HG02763 (cell line): Measurements from ENCODE around the gene GSG1L.
"Not testable (repeated sequence)": the region's sequence is repeated elsewhere in the genome, so short reads cannot be mapped to it uniquely, and the experiment has no call there.

Experiments used
- ATAC-seq: cut with Tn5 transposase; IDR thresholded peaks from one replicate; pipeline ENCODE4 v1.9.1; 2021; ENCODE audit warnings: mild to moderate bottlenecking, moderate library complexity; ENCODE audit not compliant: unreplicated experiment

Gene GSG1L

DNA sequence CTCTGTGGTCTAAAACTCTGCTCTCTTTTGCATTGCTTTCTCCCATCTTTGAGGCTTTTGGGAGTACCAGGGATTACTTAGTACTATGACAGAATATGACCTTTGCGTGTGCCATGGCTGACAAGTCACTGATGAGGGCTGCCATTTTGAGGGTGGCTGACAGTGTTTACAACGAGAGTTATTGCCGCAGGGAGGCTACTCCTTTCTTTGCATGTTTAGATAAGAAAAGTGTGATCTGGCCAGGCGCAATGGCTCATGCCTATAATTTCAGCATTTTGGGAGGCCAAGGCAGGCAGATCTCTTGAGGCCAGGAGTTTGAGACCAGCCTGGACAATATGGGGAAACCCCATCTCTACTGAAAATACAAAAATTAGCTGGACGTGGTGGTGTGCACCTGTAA, 77.5 kb downstream of the GSG1L start:
- no peak for ATAC-seq

DNA sequence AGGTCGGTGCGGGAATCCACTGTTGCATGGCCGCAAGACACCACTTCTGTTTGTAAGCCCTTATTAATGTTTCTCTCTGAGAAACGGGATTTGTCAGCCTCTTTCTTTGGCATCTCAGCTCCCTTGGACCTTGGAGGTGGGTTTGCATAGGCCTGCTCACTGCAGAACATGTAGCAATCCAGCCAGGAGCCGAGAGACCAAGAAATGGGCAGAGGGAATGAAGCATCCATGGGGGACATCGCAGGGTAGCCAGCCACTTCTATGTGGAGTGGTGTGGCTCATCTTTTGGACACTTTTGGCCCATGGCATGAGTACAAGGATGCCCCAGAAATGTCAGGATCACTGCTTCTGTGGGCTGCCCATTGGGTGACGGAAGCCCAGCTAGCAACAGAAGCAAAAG, 79.4 kb downstream of the GSG1L start:
- no peak for ATAC-seq

DNA sequence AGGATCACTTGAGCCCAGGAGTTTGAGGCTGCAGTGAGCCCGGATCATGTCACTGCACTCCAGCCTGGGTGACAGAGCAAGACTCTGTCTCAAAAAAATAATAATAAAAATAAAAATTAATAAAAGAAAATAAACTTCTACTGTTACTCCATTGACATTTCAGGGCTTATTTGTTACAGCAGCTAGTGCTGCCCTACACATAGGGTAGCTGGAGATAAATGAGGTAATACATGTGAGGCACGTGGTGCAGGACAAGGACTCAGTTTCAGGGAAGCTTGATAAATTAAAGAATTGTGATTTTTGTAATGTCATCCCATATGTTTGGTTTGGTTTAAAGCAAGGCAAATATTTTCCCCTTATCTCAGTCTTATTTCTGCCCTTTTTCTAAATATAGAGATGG, 80.3 kb downstream of the GSG1L start:
- ATAC-seq: no peak

DNA sequence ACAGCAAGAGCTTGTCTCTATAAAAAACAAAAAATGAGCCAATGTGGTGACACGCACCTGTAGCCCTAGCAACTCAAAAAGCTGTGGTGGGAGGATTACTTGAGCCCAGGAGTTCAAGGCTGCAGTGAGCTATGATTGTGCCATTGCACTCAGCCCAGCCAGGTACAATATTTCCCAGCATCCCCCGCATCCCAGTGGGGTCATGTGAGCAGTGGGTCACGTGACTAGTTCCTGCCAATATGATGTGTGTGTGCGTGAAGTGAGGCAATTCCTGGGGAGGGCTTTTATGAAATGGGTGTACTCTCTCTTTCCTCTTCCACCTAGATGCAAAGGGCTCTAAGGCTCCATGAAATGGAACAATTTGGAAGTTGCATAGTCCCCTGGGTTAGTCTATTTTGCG, 81.3 kb downstream of the GSG1L start:
- no peak for ATAC-seq

DNA sequence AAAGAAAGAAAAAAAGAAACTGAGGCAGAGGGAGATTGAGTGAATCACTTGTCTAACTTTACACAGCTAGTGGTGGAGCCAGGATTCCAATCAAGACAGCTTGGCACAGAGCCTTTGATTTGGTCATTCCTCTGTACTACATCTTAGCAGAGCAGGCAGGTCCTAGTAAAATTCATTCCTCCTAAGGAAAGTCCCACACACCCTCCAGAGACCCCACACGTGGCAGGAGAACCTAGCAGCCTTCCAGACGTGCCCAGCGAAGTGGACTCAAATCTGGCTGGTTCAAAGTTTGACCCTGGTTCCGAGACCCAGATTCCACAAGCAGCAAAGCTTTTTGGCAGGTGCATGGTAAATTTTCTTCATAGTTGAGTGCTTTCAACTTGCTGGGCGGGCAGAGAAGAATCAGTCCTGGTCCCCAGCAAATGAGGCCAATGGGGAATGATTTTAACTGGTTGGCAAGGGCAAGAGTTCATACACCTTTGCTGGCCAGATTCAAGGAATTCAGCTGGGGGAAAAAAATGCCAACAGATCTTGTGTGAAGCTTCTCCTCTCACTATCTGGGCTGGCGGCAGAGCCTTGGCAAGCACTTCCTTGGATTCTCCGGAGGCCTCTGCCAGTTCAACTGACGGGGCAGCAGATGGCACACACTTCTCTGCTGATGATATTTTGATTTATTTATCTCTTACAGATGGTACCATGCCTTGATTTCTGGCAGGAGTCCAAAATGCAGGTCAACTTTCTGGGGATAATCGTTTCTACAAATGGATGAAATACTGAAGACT, 82.4 kb downstream of the GSG1L start:
- ATAC-seq: no peak

DNA sequence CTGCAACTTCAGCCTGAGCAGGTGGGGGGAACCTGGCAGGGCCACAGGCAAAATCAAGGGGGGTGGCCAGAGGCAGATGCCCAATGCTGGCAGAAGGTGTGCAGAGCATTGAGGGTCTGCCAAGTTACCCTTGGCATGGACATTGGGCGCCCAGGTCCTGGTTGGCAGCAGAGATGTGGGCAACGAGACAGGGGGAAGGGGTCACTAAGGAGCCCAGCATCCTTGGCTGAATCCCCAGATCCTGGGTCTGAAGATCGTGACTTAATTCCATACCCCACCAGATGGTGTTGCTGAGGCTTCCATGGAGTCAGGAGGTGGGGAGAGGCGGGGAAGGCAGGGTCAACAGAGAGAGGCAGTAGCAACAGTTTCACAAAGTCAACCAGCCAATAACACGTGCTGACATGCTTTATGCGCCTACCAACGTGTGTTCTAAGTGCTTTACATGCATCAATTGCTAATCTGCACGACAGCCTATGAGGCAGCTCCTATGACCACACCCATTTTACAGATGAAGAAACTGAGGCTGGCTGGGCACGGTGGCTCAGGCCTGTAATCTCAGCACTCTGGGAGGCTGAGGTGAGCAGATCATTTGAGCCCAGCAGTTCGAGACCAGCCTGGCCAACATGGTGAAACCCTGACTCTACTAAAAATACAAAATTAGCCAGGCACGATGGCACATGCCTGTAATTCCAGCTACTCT, 83.3 kb downstream of the GSG1L start:
- no peak for ATAC-seq

DNA sequence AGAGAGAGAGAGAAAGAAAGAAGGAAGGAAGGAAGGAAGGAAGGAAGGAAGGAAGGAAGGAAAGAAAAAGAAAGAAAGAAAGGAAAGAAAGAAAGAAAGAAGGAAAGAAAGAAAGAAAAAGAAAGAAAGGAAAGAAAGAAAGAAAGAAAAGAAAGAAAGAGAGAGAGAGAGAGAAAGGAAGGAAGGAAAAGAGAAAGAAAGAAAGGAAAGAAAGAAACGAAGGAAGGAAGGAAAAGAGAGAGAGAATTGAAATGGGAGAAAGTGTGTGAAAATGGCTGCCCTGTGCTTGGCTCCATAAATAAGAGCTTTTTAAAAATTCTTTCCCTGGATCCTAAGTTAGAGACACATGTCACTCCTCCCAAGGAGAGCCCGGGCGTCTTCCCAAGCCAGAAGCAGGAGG, 83.8 kb downstream of the GSG1L start:
- ATAC-seq: not testable (repeated sequence)

DNA sequence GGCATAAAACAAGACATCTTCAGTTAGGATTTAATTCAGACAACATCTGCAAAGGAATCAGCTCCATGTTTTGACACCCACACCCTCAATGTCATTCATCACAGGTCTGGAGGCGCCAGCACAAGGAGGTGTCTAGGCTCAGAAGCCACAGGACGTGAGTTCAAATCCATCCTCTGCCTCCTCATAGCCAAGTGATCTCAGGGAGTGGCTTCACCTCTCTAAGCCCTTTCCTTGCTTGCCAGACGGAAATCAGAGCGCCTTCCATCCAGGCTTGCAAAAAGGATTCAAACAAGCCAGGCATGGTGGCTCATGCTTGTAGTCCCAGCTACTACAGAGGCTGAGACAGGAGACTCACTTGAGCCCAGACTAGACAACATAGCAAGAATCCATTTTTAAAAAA, 84.6 kb downstream of the GSG1L start:
- ATAC-seq: no peak

DNA sequence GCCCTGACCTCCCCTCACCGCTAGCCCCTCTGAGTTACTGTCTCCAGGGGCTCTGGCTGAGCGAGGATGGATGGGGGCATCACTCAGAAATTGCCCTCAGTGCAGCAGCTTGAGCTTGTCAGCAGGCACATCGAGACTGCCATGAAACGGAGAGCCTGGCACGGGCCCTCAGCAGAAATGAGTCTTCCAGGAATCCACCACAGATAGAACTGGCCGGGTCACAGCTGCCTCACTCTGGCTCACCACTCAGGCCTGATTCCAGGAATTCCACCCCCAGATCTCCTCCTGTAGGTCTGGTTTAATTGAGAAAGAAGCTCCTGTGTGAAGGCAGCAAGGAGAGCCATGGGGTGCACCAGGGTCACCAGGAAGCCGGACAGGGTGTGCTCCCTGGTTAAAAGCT, 85.5 kb downstream of the GSG1L start:
- ATAC-seq: no peak

DNA sequence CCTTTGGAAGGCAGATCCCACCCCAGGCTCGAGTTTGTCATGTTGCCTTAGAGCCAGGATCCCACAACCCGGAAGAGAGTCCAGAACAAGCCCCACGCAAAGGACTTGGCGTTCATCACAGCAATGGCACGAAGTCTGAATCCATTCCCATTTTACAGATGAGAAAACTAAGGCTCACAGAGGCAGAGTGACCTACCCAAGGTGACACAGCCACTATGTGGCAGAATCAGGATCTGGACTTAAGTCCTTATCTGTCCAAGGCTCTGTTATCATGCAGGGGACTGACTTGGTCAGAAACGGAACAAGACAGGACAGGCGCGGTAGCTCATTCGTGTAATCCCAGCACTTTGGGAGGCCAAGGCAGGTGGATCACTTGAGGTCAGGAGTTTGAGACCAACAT, 86.5 kb downstream of the GSG1L start:
- no peak for ATAC-seq

DNA sequence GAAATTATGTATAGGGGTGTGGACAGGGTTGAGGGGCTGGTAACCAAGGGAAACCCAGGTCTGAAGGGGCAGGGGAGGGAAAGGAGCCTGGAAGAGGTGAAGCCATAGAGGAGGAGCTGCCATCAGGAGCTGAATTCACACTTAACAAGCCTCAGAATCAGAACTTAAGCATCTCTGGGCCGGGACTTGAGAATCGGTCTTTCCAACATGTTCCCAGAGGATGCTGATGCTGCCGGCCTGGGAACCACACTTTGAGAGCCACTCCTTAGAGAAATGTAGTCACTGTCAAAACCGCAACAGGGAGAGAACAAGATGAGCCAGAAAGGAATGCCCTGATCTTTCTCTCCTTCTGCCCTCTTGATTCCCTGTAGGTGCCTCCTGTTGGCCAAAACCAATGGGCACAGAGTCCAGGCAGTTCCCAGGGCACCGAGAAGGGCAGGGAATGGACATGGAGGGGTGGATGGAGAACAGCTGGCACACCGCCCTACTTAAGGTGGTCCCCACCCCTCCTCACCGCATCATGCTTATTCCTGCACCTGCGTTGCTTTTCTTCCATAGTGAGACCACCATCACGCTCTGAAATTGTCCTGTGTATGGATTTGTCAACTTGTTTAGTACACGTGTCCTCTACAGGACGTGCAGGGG, 88.5 kb downstream of the GSG1L start:
- no peak for ATAC-seq

DNA sequence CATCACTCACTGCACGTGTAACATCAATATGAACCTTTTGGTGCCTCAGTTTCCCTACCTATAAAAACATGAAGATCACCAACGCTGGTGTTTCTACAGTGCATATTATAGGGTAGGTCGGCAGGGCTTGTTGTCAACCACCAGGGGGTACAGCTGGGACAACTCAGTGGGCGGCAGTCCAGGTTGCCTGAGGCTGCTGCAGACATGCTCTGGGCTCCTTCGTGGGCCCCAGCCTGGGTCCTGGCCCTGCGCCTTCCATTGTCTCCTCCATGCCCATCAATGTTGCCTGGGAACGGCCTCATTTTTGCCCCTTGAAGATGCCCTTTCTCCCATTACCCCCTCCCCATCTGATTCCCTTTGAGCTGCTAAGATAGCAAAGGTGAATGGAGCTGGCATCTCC, 89.8 kb downstream of the GSG1L start:
- no peak for ATAC-seq

DNA sequence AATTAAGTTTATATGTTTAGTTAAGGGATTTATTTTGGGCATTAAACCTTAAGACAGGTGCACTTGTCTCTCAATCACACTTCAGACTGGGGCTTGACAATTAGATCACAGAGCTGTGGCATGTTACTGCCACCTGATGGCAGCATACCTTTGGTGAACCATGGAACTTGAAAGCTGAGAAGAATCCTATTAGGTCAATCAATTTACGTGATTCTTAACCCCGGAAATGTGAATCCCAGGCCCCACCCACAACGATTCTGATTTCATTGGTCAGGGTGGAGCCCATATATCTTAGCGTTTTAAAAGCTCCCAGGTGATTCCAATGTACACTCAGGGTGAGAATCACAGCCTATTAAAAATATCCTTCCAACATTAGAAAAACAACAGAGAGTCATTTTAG, 91.0 kb downstream of the GSG1L start:
- no peak for ATAC-seq

DNA sequence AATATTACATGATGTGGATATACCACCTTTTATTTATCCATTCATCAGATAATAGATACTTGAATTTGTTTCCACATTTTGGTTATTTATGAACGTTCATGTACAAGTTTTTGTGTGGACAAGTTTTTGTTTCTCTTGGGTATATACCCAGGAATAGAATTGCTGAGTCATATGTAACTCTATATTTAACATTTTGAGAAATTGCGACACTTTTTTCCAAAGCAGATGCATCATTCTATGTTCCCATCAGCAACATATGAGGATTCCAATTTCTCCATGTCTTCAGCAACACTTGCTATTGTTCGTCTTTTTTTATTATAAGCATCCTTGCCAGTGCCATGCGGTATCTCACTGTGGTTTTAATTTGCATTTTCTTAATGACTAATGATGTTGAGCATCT, 93.9 kb downstream of the GSG1L start:
- no peak for ATAC-seq

DNA sequence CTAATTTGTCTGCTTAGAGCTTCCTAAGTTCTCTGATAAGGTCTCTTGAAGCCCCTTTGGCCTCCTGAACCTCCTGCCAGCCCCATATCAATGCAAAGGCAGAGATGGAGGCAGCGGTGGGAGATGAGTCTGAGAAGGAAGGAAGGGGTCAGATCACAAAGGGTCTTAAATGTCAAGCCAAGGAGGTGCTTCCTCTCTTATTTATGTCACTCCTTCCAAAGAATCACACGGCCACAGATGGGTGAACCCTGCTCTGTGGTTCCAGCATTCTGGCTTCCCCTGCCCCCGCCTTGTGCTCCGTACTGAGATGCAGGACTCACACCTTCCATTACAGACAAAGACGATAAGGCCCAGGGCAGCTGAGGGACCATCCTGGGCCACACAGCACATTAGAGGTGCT, 96.3 kb downstream of the GSG1L start:
- no peak for ATAC-seq

DNA sequence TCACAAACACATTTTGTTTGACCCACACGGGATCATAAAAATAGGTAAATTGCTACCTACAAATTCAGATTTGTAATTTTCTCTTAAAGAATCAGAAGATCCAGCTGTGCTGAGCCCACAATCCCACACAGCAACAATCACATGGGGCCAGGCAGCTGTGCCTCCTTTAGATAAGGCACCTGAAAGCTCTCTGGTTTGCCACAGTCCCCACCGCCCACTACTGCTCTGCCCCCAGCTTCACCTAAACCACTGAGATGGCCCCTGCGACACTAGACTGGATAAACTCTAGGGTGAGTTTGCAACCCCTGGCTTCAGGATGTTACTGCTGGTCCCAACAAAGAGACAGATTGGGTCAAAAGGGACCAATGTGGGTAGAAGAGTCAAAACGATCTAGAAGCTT, 96.8 kb downstream of the GSG1L start:
- ATAC-seq: no peak

DNA sequence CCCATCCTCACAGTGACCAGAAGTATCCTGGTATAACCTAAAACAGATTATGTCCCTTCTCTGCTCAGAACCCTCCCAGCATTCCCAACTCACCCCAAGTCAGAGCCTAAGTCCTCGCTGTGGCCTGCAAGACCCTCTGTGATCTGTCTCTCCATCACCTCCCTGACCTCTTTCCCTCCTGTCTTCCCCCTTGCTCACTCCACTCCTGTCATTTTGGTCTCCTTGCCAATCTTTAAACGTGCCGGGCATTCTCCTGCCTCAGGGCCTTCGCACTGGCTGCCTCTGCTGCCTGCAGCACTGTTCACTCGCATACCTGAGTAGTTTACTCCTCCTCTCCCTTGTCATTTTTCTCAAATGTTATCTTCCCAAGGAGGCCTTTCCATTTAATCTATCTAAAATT, 97.7 kb downstream of the GSG1L start:
- no peak for ATAC-seq

DNA sequence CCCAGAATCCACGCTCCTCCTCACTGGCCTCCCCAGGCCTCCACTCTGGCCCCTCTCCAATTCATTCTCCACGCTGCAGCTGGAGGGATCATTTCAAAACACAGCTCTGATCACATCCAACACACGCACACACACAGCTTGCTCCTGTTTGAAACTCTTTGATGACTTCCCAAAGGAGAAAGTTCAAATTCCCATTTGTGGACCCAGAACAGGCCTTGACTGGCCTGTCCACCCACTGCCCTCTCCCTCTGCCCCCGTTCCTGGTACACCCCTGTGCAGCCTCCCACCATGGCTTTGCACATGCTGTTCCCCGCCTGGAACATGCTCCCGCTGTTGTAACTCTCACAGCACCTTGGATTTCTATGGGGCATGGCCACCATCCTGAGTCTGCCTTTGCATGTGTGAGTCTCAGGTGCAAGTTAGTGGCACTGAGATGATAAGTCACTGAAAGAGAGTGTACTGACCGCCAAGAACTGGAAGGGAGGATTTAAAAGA, 100.0 kb downstream of the GSG1L start:
- ATAC-seq: no peak

DNA sequence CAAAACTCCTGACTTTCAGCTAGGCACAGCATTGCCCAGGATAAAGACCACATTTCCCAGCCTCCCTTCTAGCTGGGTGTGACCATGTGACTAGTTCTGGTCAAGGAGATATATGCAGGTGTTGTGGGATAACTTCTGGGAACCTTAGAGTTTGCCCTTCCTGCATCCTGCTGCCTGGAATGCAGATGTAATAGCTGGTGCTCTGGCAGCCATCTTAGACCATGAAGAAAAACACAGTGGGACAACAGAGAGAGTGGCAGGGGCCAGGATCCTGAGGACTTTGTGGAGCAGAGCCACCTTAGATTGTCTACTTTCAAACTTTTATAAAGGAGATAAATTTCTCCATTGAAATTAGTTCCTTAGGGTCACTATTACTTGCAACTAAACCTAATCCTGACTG, 101.3 kb downstream of the GSG1L start:
- no peak for ATAC-seq

DNA sequence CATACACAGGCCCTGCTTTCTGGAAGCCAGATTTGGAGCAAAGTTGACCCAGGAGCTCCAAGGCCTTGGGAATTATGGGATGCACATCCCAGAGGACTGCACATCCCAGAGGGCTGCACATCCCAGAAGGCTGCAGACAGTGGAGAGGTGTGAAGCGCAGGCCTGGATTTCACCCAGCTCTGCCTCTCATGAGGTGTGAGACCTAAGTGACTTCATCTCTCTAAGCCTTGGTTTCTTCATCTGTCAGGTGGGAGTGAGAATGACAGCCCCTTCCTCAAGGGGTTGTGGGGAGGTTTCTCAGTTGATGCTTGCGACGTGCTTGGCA, 102.3 kb downstream of the GSG1L start:
- ATAC-seq: no peak

DNA sequence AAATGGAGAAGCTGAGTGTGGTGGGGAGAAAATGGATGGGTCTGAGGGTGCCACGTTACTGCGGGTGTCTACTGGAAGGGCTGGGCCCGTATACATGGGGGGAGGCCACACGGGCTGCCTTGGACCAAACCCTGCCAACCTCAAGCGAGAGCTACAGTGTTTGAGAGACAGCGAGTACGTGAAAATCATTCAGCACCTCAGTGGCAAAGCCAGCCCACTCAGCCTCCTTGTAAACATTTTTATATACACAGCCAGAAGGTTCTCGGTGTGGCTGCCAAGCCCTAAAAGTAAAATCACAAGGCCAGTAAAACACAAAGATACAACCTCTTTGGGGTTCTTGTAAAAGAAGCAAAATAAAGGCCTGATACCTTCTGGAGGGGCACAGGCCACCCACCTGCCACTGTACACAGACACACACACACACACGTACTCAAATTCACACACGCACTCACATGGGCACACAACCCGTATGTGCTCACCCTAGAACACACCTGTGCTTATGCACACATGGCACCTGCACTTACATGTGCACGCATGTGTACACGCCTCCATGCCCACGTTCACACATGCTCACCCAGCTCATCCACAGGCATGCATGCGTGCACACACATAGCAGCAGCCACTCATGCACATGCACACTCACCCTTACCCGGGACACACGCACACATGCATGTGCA, 102.8 kb downstream of the GSG1L start:
- ATAC-seq: no peak

DNA sequence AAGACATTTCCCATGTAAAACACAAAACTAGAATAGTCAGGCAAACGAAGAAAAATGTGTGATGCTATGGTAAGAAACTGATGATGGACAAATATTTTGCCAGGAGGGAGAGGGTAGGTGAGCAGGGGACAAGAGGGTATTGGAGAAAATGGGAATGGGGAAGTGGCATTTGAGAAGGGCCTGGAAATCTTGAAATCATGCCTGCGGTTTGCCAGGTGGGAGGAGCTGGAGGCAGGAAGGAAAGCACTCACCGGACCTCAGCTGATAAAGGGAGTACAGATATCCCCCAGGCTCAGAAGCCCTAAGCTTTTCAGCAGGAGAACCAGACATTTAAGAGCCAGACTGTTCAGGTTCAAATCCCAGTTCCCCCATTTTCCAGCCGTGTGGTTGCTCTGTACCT, 103.6 kb downstream of the GSG1L start:
- no peak for ATAC-seq
